ENCODE results near the gene SLC2A1. TPM values are rescaled to one million over a fixed set of nuclear protein-coding genes. Genes with fewer than 3 reads are reported as not detected.

The SLC2A1 gene
- total RNA-seq, 4 donors from 2014 or later: 4.6 to 76.2 (median 28.2) TPM

DNA sequence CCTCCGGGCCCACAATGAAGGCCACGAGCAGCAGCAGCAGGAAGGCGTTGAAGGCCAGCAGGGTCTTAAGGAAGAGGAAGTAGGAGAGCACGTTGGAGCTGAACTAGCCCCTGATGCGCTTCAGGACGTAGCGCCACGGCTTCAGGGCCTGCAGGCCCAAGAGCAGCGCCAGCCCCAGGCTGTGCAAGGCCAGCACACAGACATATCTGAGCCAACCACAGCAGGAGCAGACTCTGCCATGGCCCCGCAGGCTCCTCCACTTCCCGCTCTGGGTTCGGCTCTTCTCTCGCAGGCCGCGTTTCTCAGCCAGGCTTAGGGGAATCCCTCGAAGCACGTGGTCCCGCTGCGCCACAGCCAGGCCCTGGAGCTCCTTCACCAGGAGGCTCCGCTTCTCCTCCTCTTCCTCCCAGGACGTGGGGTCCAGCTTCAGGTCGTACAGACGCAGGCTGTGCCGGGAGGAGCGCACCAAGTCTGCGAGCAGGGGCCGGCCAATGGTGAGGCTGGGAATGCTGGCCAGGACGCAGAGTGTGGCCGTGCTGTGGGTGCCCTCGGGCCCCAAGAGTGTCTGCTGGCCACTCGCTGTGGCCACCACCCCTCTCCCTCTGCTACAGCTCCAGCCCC lies 70.5 kb downstream of the SLC2A1 start:
- H3K9me3 ChIP-seq: no peaks in the 10 kb centered on the region
- no peak overlapping the region for H3K27ac ChIP-seq
- intact Hi-C loops (cut with DNase I; ENCODE audit: low total_unique reads): no loop called here
- TF ChIP-seq POLR2A (IDR thresholded peaks at IDR 0.05) (no peak), CTCF (IDR thresholded peaks at IDR 0.05) (no peak)
- DNase-seq: no peak
- no peak overlapping the region for H3K4me3 ChIP-seq
- peaks cover 0 to 4% of the 10 kb centered on the region in 2 donors for H3K27me3 ChIP-seq
- no peaks in the 10 kb centered on the region for H3K36me3 ChIP-seq
- no peaks in the 10 kb centered on the region for H3K4me1 ChIP-seq

DNA sequence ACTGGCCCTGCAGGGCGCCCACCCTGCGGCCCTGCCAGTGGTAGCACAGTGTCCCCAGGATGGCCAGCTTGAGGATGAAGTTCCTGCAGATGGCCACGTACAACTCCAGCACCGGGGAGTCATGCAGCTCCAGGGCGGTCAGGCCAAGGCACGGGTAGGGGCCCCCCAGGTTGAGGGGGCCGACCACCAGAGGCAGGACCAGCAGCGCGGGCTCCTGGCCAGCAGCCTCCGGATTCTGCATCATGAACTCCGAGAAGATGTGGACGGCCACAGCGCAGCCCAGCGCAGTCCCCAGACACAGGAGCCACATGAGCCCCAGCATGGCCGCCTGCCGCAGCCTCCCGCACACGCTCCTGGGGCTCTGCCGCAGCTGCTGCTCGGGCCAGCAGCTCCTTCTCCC lies 71.3 kb downstream of the SLC2A1 start:
- no peaks in the 10 kb centered on the region for H3K9me3 ChIP-seq
- peaks cover 0 to 4% of the 10 kb centered on the region in 2 donors for H3K27me3 ChIP-seq
- no peak overlapping the region for H3K4me3 ChIP-seq
- H3K27ac ChIP-seq: no peak overlapping the region
- no peaks in the 10 kb centered on the region for H3K4me1 ChIP-seq
- intact Hi-C loops (cut with DNase I; ENCODE audit: low total_unique reads): no loop called here
- no peaks in the 10 kb centered on the region for H3K36me3 ChIP-seq
- TF ChIP-seq POLR2A (IDR thresholded peaks at IDR 0.05): no peak
- no peak for DNase-seq

DNA sequence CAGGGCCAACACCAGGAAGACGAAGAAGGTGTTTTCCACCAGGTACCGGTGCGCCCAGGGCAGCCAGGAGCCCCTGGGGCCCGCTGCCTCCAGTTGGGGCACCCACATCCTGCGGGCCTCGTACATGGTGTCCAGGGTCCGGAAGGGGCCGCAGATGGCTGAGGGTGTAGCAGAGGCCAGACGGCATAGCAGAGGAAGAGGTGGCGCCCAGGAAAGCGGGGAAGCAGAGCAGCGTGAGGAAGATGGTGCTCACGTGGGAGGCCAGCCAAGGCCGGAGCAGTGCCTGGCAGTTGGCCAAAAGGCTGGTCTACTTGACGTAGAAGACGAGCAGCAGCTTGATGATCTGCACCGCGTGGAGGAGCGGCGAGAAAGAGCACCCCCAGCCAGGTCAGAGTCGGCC lies 71.9 kb downstream of the SLC2A1 start:
- intact Hi-C loops (cut with DNase I; ENCODE audit: low total_unique reads): no loop called here
- Histone ChIP-seq H3K9me3 (no peaks in the 10 kb centered on the region), H3K4me3 (no peak overlapping the region), H3K27me3 (peaks cover 0 to 4% of the 10 kb centered on the region in 2 donors), H3K4me1 (no peaks in the 10 kb centered on the region), H3K27ac (no peak overlapping the region), H3K36me3 (no peaks in the 10 kb centered on the region)
- no peak for TF ChIP-seq CTCF (IDR thresholded peaks at IDR 0.05)
- no peak for DNase-seq

DNA sequence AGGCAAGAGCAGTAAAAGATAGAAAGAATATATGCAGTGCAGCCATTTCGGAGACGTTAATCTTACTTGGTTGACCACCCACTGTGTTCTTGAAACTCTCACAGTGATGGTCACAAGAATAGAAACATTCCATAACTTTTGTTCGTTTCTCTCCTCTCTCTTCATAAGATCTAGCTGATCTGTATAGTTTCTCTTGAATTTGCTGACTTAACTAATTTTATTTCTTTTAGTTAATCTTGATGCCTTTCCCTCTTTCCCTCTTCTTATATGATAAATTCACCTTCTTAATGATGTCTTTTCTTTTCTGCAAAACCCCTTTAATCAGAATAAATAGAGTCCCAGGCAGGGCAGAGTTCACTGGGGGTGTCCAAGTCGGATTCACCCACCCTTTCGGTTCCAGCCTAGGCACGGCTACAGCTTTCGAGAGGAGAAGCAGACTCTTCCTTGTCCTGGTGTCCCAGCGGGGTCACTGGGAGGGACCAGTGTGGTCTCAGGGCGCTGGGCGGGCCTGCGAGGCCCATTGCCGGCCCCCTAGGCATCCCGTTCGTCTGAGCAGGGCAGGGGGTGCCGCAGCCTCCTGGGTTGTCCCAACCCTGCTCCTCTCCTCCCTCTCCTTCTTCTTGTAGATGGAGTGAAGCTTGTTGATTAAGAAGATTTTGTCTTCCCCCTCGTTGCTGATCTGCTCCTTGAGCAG lies 72.5 kb downstream of the SLC2A1 start:
- Histone ChIP-seq H3K36me3 (no peaks in the 10 kb centered on the region), H3K27me3 (peaks cover 0 to 4% of the 10 kb centered on the region in 2 donors), H3K4me3 (no peak overlapping the region), H3K4me1 (no peaks in the 10 kb centered on the region), H3K9me3 (no peaks in the 10 kb centered on the region), H3K27ac (no peak overlapping the region)
- intact Hi-C loops (cut with DNase I; ENCODE audit: low total_unique reads): no loop called here
- DNase-seq: no peak
- no peak for TF ChIP-seq POLR2A (IDR thresholded peaks at IDR 0.05)
- TF ChIP-seq CTCF (IDR thresholded peaks at IDR 0.05): no peak

GRCh38 chr1:42880384-42880783 lies 78.3 kb downstream of the SLC2A1 start:
- Histone ChIP-seq H3K36me3 (no peaks in the 10 kb centered on the region), H3K9me3 (no peaks in the 10 kb centered on the region), H3K4me1 (no peaks in the 10 kb centered on the region), H3K27me3 (peaks cover 0 to 4% of the 10 kb centered on the region in 2 donors), H3K4me3 (no peak overlapping the region), H3K27ac (no peak overlapping the region)
- TF ChIP-seq POLR2A (IDR thresholded peaks at IDR 0.05): no peak
- no peak for TF ChIP-seq CTCF (IDR thresholded peaks at IDR 0.05)
- DNase-seq: no peak
- intact Hi-C loops (cut with DNase I; ENCODE audit: low total_unique reads): no loop called here

Measured in uterus (tissue), 4 donors.